ENCODE data around the gene TTBK1. TPM values are rescaled to one million over a fixed set of nuclear protein-coding genes. Genes with fewer than 3 reads are reported as not detected.

The TTBK1 gene
- total and polyA plus RNA-seq, 8 donors = 0.08 to 0.57 (median 0.16) TPM

DNA sequence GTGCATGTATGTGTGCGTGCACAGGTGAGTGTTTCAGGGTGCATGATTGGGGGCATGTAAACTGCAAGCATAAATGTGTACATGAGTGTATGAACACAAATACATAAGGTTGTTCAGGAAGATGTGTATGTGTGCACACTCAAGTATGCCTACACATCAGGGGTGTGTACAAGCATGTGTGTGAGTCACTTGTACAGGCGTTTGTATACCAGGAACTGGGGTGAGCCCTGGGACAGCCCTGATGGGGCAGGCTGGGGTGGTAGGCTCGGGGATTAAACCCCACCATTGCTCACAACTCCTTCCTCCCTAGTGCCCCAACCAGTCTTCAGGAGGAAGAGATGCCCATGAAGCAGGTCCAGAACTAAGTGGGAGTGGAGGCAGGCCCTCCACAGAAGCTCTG, 61.1 kb downstream of the TTBK1 start:
- TF ChIP-seq, protein P1, sequence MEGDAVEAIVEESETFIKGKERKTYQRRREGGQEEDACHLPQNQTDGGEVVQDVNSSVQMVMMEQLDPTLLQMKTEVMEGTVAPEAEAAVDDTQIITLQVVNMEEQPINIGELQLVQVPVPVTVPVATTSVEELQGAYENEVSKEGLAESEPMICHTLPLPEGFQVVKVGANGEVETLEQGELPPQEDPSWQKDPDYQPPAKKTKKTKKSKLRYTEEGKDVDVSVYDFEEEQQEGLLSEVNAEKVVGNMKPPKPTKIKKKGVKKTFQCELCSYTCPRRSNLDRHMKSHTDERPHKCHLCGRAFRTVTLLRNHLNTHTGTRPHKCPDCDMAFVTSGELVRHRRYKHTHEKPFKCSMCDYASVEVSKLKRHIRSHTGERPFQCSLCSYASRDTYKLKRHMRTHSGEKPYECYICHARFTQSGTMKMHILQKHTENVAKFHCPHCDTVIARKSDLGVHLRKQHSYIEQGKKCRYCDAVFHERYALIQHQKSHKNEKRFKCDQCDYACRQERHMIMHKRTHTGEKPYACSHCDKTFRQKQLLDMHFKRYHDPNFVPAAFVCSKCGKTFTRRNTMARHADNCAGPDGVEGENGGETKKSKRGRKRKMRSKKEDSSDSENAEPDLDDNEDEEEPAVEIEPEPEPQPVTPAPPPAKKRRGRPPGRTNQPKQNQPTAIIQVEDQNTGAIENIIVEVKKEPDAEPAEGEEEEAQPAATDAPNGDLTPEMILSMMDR (IDR thresholded peaks at IDR 0.05) = no peak
- H3K27me3 ChIP-seq = no peaks in the 10 kb centered on the region
- DNase-seq (no peak), ATAC-seq (no peak), FAIRE-seq (no peak)
- H3K4me3 ChIP-seq = no peak overlapping the region
- no peaks in the 10 kb centered on the region for H3K9me3 ChIP-seq
- peaks cover 0 to 5% (median 0%) of the 10 kb centered on the region in 3 donors for H3K4me1 ChIP-seq
- no peak overlapping the region for H3K27ac ChIP-seq
- no peaks in the 10 kb centered on the region for H3K36me3 ChIP-seq
- WGBS, 2 donors = 72 to 76% methylated on average over 3 of the region's 3 CpGs
- intact Hi-C loops (cut with DNase I) = no loop called here

DNA sequence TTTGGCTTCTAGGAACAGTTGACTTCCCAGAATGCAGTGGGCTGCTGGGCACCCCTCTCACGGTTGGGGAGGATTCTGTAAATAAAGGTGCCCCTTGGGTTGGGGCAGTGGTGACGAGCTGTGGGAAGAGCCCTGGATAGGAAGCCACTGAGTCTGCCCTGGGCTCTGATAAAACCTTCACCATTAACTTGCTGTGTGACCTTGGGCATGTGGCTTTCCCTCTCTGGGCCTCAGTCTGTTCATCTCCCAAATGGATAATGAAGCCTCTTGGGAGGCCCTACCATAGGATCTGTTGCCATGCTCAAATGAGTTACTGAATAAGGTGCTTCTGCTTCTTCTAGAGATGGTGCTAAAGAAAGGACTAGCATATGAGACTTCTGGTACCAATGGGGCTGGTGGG, 61.6 kb downstream of the TTBK1 start:
- FAIRE-seq (no peak), ATAC-seq (no peak), DNase-seq (no peak)
- no peaks in the 10 kb centered on the region for H3K36me3 ChIP-seq
- H3K27me3 ChIP-seq = no peaks in the 10 kb centered on the region
- WGBS, 2 donors = 74 to 81% methylated on average over 2 of the region's 2 CpGs
- H3K4me1 ChIP-seq = peaks cover 0 to 5% (median 0%) of the 10 kb centered on the region in 3 donors
- H3K4me3 ChIP-seq = no peak overlapping the region
- intact Hi-C loops (cut with DNase I) = no loop called here
- H3K9me3 ChIP-seq = no peaks in the 10 kb centered on the region
- TF ChIP-seq, protein P1 (IDR thresholded peaks at IDR 0.05) = no peak
- H3K27ac ChIP-seq = no peak overlapping the region

DNA sequence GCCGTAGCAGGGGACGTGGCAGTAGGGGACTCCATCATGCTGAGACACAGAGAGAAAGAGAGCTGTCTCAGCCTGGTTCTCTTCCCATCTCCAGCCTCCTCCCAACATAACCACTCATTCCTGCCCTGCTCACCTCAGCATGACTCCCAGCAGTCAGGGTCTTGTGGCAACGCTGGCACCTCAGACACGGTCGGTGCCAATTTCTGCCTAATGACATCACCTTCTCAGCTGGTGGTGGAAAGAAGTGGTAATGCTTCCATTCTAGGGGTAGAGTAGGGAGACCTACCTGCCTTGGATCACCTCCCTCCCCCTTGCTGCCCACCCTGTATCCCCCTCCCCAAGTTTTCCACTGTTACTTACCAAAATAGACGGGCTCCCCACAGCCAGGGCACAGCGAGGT, 62.8 kb downstream of the TTBK1 start:
- H3K4me1 ChIP-seq = peaks cover 0 to 5% (median 0%) of the 10 kb centered on the region in 3 donors
- no peak overlapping the region for H3K27ac ChIP-seq
- WGBS, 2 donors = 91% methylated on average over 7 of the region's 7 CpGs
- DNase-seq (no peak), ATAC-seq (no peak), FAIRE-seq (no peak)
- no peaks in the 10 kb centered on the region for H3K36me3 ChIP-seq
- no peaks in the 10 kb centered on the region for H3K9me3 ChIP-seq
- intact Hi-C loops (cut with DNase I) = no loop called here
- no peaks in the 10 kb centered on the region for H3K27me3 ChIP-seq
- TF ChIP-seq, protein P1 (IDR thresholded peaks at IDR 0.05) = no peak
- no peak overlapping the region for H3K4me3 ChIP-seq

DNA sequence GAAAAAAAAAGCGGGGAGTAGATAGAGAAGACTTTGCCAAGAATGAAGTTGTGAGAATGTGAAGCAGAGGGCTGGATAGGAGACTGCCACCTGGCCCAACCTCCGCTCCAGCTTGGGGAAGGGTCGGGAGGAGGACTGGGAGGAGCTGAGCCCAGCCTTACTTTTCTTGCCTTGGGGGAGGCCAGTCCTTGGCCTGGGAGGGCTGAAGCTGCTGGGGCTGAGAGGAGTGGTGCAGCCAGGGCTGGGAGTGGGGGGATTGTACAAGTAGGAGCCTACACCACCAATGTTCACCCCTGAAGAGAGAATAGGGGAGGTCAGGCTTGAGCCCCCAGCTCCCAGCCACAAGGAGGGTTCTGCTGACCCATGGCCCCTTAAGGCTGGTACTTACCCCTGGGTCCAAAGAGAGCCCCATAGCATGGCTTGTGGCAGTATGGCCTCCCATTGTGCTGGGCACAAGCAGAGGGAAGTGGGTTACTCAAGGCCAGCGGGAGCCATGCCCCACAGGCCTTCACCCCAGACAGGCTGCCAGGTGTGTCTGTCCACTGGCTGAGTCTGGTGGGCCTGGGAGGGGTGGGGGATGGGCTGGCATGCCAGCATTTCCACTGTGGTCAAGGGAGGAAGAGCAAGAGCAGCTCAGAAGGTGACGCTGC, 64.3 kb downstream of the TTBK1 start:
- WGBS, 2 donors = 85 to 88% methylated on average over 5 of the region's 5 CpGs

More for the DNA sequence above, 64.3 kb downstream of the TTBK1 start:
- no peaks in the 10 kb centered on the region for H3K9me3 ChIP-seq
- intact Hi-C loops (cut with DNase I) = no loop called here
- H3K27me3 ChIP-seq = no peaks in the 10 kb centered on the region
- peaks cover 0 to 5% (median 0%) of the 10 kb centered on the region in 3 donors for H3K4me1 ChIP-seq
- TF ChIP-seq, protein P1 (IDR thresholded peaks at IDR 0.05) = no peak
- ATAC-seq = peak in 1 of 4 donors; percentile 14
- FAIRE-seq = no peak
- no peak for DNase-seq
- H3K27ac ChIP-seq = no peak overlapping the region
- H3K4me3 ChIP-seq = no peak overlapping the region
- H3K36me3 ChIP-seq = no peaks in the 10 kb centered on the region

Data from pancreas (tissue), 10 donors.